Neuronal stem cell (in vitro differentiated cells): ENCODE measurements around the gene CCDC3.

Experiments used
- DNase-seq: peaks from one replicate; pipeline ENCODE4 v3.0.0-alpha.2; 2013; ENCODE audit warnings: low spot score
- H2AFZ ChIP-seq: one replicate; pipeline ENCODE4 v1.6.1; 2013; ENCODE audit warnings: mild to moderate bottlenecking, low read length, inconsistent platforms
- H2AK5ac ChIP-seq: 2 replicates; pipeline ENCODE4 v1.6.1; 2013; ENCODE audit warnings: low read depth, mild to moderate bottlenecking, inconsistent platforms, low read length, moderate library complexity, mixed read lengths
- H2BK120ac ChIP-seq: 2 replicates; pipeline ENCODE4 v1.6.1; 2013; ENCODE audit warnings: low read depth, mild to moderate bottlenecking, inconsistent platforms, low read length, moderate library complexity, mixed read lengths
- H2BK12ac ChIP-seq: one replicate; pipeline ENCODE4 v1.6.1; 2013; ENCODE audit warnings: low read length, inconsistent platforms
- H2BK15ac ChIP-seq: 2 replicates; pipeline ENCODE4 v1.6.1; 2013; ENCODE audit warnings: mild to moderate bottlenecking, low read length, inconsistent platforms, mixed read lengths
- H2BK5ac ChIP-seq: one replicate; pipeline ENCODE4 v1.6.1; 2013; ENCODE audit warnings: inconsistent platforms, mild to moderate bottlenecking, low read length, moderate library complexity
- H3K14ac ChIP-seq: one replicate; pipeline ENCODE4 v1.6.1; 2013; ENCODE audit warnings: low read length, inconsistent platforms
- H3K18ac ChIP-seq: 2 replicates; pipeline ENCODE4 v1.6.1; 2013; ENCODE audit warnings: low read length, inconsistent platforms
- H3K23ac ChIP-seq: 2 replicates; pipeline ENCODE4 v1.6.1; 2013; ENCODE audit warnings: low read depth, mild to moderate bottlenecking, mixed read lengths, low read length, inconsistent platforms; ENCODE audit not compliant: poor library complexity
- H3K27ac ChIP-seq: replicated peaks from 3 replicates; pipeline ENCODE4 v1.5.1; 2013; ENCODE audit warnings: low read length, inconsistent platforms
- H3K27me3 ChIP-seq, 3 experiments: 2 replicates each; pipeline ENCODE4 v1.6.1; 2013; ENCODE audit warnings: low read length in 3 of 3, mild to moderate bottlenecking in 2 of 3, inconsistent platforms in 1 of 3, low read depth in 1 of 3, mixed read lengths in 1 of 3, moderate library complexity in 1 of 3; ENCODE audit not compliant: control insufficient read depth in 3 of 3, insufficient read depth in 3 of 3
- H3K36me3 ChIP-seq, 2 donors: replicated peaks in 1 of 2; 2 replicates each; pipeline ENCODE4 v1.6.1; 2013; ENCODE audit warnings: low read length in 2 of 2; ENCODE audit not compliant: control insufficient read depth in 2 of 2, insufficient read depth in 2 of 2
- H3K4ac ChIP-seq: 2 replicates; pipeline ENCODE4 v1.6.1; 2013; ENCODE audit warnings: inconsistent platforms, mild to moderate bottlenecking, low read length, moderate library complexity
- H3K4me1 ChIP-seq, 2 donors: 1 replicate in 1 of 2; 2 replicates in 1 of 2; pipeline ENCODE4 v1.6.1; 2013; ENCODE audit warnings: low read length in 2 of 2, low read depth in 1 of 2; ENCODE audit not compliant: control insufficient read depth in 2 of 2, insufficient read depth in 1 of 2
- H3K4me2 ChIP-seq: one replicate; pipeline ENCODE4 v1.6.1; 2013; ENCODE audit warnings: mild to moderate bottlenecking, low read length, inconsistent platforms; ENCODE audit not compliant: insufficient read depth, poor library complexity, severe bottlenecking
- H3K4me3 ChIP-seq, 2 donors: 2 replicates each; pipeline ENCODE4 v1.5.1; 2013; ENCODE audit warnings: low read length in 2 of 2, mild to moderate bottlenecking in 2 of 2, inconsistent platforms in 1 of 2, moderate library complexity in 1 of 2
- H3K79me1 ChIP-seq: one replicate; pipeline ENCODE4 v1.6.1; 2013; ENCODE audit warnings: low read depth, mild to moderate bottlenecking, inconsistent platforms, low read length, moderate library complexity
- H3K9ac ChIP-seq: one replicate; pipeline ENCODE4 v1.6.1; 2013; ENCODE audit warnings: mild to moderate bottlenecking, low read depth, low read length, inconsistent platforms; ENCODE audit not compliant: poor library complexity
- H3K9me3 ChIP-seq, 2 donors: replicated peaks in 1 of 2; 2 replicates each; pipeline versions ENCODE3 to v1.6.1; 2013; ENCODE audit warnings: low read length in 2 of 2, mild to moderate bottlenecking in 2 of 2, inconsistent platforms in 1 of 2, low read depth in 1 of 2, mixed read lengths in 1 of 2, moderate library complexity in 1 of 2; ENCODE audit not compliant: control insufficient read depth in 2 of 2, insufficient read depth in 1 of 2
- H4K8ac ChIP-seq: one replicate; pipeline ENCODE4 v1.6.1; 2013; ENCODE audit warnings: low read depth, mild to moderate bottlenecking, inconsistent platforms, low read length, moderate library complexity
- H4K91ac ChIP-seq: one replicate; pipeline ENCODE4 v1.6.1; 2013; ENCODE audit warnings: low read length, low read depth, mild to moderate bottlenecking, inconsistent platforms; ENCODE audit not compliant: poor library complexity
- WGBS, 2 donors: extraction: QIAGEN DNeasy Blood & Tissue Kit; methylation state at CpG; one replicate each; pipeline ENCODE4 v1.1.7; 2013; ENCODE audit warnings: missing lambda C conversion rate in 2 of 2, mixed read lengths in 1 of 2; ENCODE audit not compliant: insufficient read length in 2 of 2, insufficient replicate concordance in 1 of 2; ENCODE audit errors: extremely low coverage in 2 of 2; 5-methylcytosine and 5-hydroxymethylcytosine counted together

Gene CCDC3

DNA sequence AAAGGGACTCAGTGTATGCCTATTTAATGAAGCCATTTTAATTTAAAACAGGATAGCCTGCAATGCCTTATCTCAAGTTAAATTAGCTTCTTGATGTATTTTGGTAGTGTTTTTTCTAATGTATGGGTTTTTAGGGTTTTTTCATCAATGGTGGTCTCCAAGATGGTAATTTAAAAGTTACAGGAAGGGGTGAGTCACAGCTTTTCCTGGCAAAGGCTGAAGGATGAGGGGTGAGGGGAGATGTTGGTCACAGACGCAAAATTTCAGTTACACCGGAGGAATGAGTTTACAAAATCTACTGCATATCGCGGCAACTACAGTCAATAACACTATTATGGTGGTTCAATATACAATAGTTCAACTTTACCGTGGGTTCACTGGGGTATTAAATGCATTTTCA lies 31.6 kb downstream of the CCDC3 start:
- no peak for DNase-seq

DNA sequence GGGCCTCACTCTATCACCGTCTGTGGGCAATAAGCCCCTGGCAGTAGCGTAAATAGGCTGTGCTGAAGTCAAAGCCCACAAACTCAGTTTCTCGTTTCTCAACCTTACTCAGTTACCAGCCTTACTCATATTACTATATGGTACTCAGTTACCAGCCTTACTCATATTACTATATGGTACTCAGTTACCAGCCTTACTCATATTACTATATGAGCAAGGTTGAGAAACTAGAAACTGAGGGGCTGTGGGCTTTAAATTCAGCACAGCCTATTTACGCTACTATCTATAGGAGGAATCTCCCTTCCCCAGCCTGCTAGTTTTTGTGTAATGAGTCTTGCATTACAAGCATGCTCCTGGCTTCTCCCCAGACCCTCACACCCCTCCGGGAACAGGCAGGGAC lies 35.4 kb downstream of the CCDC3 start:
- Histone ChIP-seq H3K27ac (no peak overlapping the region), H3K36me3 (no peaks in the 10 kb centered on the region), H2BK15ac (no peak overlapping the region), H3K14ac (no peak overlapping the region), H3K9ac (no peak overlapping the region), H4K91ac (no peak overlapping the region), H3K4me2 (no peak overlapping the region), H3K23ac (no peak overlapping the region), H3K18ac (no peak overlapping the region), H2AK5ac (no peak overlapping the region), H4K8ac (no peak overlapping the region), H2BK5ac (no peak overlapping the region), H3K4ac (no peak overlapping the region), H3K79me1 (no peaks in the 10 kb centered on the region), H2BK12ac (no peak overlapping the region), H3K4me1 (no peaks in the 10 kb centered on the region), H2AFZ (no peak overlapping the region), H2BK120ac (no peak overlapping the region), H3K9me3 (peaks cover 0 to 6% of the 10 kb centered on the region in 2 donors), H3K4me3 (no peak overlapping the region), H3K27me3 (no peaks in the 10 kb centered on the region)
- WGBS, 2 donors, result no CpG with 5 or more reads among the region's 5 CpGs
- DNase-seq, result no peak

More for the DNA sequence above, 31.6 kb downstream of the CCDC3 start:
- H3K4ac ChIP-seq, result no peak overlapping the region
- H2BK5ac ChIP-seq, result no peak overlapping the region
- H3K79me1 ChIP-seq, result no peaks in the 10 kb centered on the region
- no peak overlapping the region for H3K18ac ChIP-seq
- H3K27me3 ChIP-seq, result no peaks in the 10 kb centered on the region
- no peak overlapping the region for H3K14ac ChIP-seq
- no peak overlapping the region for H2BK120ac ChIP-seq
- H2BK15ac ChIP-seq, result no peak overlapping the region
- no peak overlapping the region for H4K8ac ChIP-seq
- peaks cover 0 to 6% of the 10 kb centered on the region in 2 donors for H3K9me3 ChIP-seq
- peaks cover 0 to 3% of the 10 kb centered on the region in 2 donors for H3K4me1 ChIP-seq
- H3K9ac ChIP-seq, result no peak overlapping the region
- no peak overlapping the region for H3K4me2 ChIP-seq
- H2BK12ac ChIP-seq, result no peak overlapping the region
- H4K91ac ChIP-seq, result no peak overlapping the region
- no peak overlapping the region for H3K4me3 ChIP-seq
- WGBS, 2 donors, result no CpG with 5 or more reads among the region's 5 CpGs
- H3K36me3 ChIP-seq, result no peaks in the 10 kb centered on the region
- H2AFZ ChIP-seq, result no peak overlapping the region
- no peak overlapping the region for H2AK5ac ChIP-seq
- no peak overlapping the region for H3K23ac ChIP-seq
- H3K27ac ChIP-seq, result no peak overlapping the region

DNA sequence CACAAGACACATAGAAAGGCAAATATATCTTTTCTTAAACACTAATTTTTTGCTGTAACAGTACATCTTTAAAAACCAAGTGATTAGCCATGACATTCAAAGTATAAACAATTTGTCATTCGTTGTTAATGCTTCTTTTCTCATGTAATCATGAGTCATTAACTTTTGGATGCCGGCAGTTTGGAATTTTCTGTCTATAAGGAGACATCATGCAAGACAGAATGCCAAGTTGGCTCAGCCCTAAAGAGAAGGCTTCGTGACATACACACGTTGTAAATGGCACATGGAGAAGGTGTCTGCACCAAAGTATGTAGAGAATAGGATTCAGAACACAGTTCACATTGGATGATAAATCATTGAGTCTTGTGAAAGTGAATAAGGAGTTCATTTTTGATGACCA lies 35.9 kb downstream of the CCDC3 start:
- Histone ChIP-seq H3K4me3 (no peak overlapping the region), H3K14ac (no peak overlapping the region), H2BK120ac (no peak overlapping the region), H3K9ac (no peak overlapping the region), H2BK15ac (no peak overlapping the region), H4K8ac (no peak overlapping the region), H2BK12ac (no peak overlapping the region), H3K4me1 (no peaks in the 10 kb centered on the region), H3K23ac (no peak overlapping the region), H3K27ac (no peak overlapping the region), H3K27me3 (peaks cover 0 to 4% (median 0%) of the 10 kb centered on the region in 3 experiments), H3K4ac (no peak overlapping the region), H2AFZ (no peak overlapping the region), H3K79me1 (no peaks in the 10 kb centered on the region), H2BK5ac (no peak overlapping the region), H4K91ac (no peak overlapping the region), H2AK5ac (no peak overlapping the region), H3K4me2 (no peak overlapping the region), H3K9me3 (peaks cover 0 to 6% of the 10 kb centered on the region in 2 donors), H3K18ac (no peak overlapping the region), H3K36me3 (no peaks in the 10 kb centered on the region)
- no peak for DNase-seq
- no CpG with 5 or more reads among the region's 4 CpGs for WGBS, 2 donors

DNA sequence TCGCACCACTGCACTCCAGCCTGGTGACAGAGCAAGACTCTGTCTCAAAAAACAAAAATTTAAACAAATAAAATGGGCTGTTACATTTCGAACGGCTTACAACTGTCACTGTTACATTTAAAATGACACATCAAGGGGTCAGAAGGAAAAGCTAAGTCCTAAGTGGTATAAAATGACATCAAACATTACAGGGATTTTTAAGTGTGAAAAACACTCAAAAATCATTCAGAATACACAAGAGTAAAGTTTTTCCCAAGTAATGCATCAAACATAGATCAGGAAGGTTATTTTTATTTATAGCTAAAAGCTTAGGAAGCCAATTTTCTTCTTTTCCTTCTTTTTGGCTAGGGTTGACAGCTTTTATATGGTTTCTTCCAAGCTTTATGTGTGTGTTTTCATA lies 39.0 kb downstream of the CCDC3 start:
- Histone ChIP-seq H3K18ac (no peak overlapping the region), H2AFZ (no peak overlapping the region), H2AK5ac (no peak overlapping the region), H4K91ac (no peak overlapping the region), H4K8ac (no peak overlapping the region), H3K9me3 (peaks cover 0 to 2% of the 10 kb centered on the region in 2 donors), H3K14ac (no peak overlapping the region), H3K36me3 (no peaks in the 10 kb centered on the region), H2BK5ac (no peak overlapping the region), H3K9ac (no peak overlapping the region), H3K4ac (no peak overlapping the region), H2BK15ac (no peak overlapping the region), H3K4me1 (no peaks in the 10 kb centered on the region), H2BK12ac (no peak overlapping the region), H2BK120ac (no peak overlapping the region), H3K27me3 (peaks cover 0 to 4% (median 0%) of the 10 kb centered on the region in 3 experiments), H3K4me3 (no peak overlapping the region), H3K4me2 (no peak overlapping the region), H3K79me1 (no peaks in the 10 kb centered on the region), H3K23ac (no peak overlapping the region), H3K27ac (no peak overlapping the region)
- WGBS, 2 donors, result no CpG with 5 or more reads among the region's 3 CpGs
- DNase-seq, result no peak
